ENCODE measurements around the gene ADAM15.

- TF ChIP-seq EZH2 (IDR thresholded peaks at IDR 0.05) (no peak), CTCF (IDR thresholded peaks at IDR 0.05) (no peak), EZH2phosphoT487 (IDR thresholded peaks at IDR 0.05) (no peak)
Observed at GRCh38 chr1:155043301-155043702, 7.8 kb upstream of the ADAM15 start.

Data from neural progenitor cell (in vitro differentiated cells).